GM21447 (cell line): ENCODE data around the gene RAD51B.
"Not testable (repeated sequence)": the region's sequence is repeated elsewhere in the genome, so short reads cannot be mapped to it uniquely, and the experiment has no call there.

Experiments used
- ATAC-seq: cut with Tn5 transposase; IDR thresholded peaks from one replicate; pipeline ENCODE4 v1.9.1; 2021; ENCODE audit not compliant: unreplicated experiment

Gene RAD51B

DNA sequence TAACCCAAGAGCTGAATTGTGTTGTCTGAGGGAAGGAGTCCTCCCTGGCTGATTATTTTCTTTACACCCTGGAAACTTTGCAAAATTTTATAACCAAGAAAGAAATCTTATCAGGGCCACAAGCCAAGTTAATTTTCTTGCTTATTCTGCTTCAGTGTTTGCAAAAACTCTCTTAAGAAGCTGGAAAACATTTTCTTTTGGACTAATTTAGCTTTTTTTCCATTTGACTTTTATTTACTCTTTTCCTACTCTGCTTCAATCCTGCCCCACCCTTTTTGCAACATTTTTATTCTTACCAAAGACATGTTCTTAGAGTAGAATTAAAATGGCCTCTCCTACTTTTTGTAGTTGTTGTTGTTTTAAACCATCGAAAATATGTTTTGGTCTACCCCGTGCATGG lies 594.5 kb downstream of the RAD51B start:
- no peak for ATAC-seq

DNA sequence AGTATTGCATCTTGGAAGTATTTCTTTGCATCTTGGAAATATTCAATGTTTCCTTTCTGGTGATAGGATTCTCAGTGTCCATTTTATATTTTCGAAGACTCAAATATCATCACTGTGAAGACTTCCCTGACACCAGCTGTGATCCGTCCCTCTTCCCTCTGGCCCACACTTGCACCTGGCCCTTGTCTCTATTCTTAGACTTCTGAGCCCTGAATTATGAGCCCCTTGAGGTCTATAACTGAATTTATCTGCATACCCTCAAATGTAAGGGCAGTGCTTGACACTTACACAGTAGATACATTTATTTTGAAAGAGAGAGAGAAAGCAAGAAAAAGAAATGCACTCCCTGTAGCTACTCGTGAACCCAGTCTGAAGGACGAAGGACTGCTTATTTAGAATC lies 596.6 kb downstream of the RAD51B start:
- no peak for ATAC-seq

DNA sequence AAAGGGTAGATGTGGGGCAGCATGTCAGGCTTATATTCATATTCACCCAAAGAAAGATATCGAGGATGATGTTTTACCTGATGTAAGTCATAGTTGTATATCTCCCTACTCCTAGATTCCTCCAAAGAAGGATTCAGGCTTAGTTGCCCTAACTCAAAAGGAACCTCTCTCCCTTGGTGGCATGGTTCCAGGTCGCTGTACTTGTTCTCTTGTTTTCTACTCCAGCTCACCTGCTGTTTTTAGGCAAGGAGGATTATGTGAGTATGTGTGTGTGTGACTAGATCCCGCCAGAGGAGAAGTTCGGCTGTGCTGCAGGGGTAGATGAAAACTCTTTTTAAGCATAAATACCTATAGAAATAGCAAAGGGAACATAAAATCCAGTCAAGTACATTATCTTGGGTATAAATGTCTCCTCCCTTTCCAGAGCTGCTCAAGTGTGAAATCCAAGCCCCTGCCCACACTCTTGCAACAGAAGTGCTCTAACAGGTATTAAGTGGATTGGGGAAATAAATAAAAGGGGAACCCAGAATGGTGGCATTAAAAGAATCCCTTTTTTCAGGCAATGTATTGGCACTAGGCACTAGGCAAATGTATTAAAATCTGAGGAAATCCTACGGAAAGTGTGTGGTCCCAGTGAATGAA lies 597.6 kb downstream of the RAD51B start:
- ATAC-seq, result no peak

DNA sequence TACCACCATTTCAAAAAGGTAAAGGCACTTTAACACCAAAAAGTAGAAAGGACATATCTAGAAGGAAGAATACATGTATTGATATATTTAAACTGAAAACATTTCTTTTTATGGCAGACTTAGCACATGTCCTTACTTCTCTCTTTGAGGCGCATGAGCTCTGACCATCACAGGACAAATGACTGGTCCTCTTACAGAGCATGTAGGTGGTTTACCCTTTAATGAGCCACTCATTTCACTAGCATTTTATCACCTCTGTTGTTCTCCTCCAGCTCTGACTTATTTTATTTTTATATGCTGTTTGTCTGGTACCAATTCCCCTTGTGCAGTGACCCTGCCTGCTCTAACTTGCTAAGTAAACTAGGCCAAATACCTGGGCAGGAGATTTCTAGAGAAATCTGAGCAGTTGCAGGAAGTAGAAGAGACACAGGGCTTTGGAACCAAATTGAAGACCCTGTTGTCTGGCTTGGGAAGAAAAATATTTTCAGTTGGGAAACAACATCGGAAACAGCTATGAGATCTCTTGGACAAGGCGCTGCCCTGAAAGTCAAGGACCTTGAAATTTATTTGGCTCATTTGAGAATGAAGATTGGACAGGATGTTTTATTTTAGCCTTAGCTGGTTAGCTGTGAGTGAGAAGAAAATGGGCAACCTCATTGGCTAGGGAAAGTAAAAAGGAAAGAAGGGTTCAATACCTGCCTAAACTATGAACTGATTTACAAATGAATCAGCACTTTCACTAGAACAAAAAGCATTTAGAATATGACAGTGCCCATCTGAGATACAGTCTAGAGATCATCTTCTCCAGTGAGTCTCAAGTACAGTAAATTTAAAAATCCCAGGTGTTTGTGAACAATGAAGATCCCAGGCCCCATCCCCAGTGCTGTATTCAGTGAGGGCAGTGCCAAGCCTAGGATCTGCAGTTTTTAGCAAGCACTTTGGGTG lies 598.9 kb downstream of the RAD51B start:
- no peak for ATAC-seq

DNA sequence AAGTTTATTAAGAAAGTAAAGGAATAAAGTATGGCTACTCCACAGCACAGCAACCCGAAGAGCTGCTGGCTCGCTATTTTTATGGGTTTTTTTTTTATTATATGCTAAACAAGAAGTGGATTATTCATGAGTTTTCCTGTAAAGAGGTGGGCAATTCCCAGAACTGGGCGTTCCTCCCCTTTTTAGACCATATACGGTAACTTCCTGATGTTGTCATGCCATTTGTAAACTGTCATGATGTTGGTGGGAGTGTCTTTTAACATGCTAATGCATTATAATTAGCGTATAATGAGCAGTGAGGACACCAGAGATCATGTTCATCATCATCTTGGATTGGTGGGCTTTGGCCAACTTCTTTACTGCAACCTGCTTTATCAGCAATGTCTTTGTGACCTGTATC lies 600.8 kb downstream of the RAD51B start:
- ATAC-seq, result no peak

DNA sequence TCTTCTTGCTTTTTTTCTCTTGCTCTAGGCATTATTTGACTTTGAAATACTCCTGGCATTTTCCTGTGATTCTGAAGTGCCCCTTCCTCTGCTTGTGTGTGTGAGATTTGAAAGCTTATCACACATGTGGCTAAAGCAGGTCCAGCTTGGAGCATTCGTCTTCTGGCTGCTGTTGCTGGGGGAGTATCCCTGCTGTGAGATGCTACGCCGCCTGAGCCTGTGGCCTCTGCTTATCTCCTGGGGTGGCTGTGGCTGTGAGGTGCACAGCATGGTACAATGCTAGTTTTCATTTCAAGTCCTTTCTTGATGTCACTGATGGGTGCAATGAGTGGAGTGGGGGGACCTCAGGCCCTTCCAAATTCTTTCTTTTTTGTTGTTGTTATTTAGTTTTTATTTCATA lies 601.5 kb downstream of the RAD51B start:
- no peak for ATAC-seq

DNA sequence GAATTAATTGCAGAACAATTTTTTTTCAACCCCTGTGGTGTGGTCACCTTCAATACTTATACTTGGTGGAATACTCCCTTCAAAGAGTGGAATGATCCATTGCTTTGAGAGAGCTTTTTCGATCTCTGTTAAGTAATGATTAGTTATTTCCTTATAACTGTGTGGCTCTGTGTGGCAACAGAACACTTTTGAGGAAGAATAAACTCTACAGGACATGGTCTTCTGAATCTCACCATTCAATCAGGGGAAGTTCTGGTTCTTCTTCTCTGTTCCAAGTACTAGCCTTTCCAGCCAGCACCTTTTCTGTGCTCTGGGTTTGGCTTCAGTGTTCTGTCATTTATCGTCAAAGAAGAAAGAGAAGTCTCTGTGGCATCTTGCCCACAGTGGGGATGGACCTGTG lies 604.1 kb downstream of the RAD51B start:
- ATAC-seq, result no peak

DNA sequence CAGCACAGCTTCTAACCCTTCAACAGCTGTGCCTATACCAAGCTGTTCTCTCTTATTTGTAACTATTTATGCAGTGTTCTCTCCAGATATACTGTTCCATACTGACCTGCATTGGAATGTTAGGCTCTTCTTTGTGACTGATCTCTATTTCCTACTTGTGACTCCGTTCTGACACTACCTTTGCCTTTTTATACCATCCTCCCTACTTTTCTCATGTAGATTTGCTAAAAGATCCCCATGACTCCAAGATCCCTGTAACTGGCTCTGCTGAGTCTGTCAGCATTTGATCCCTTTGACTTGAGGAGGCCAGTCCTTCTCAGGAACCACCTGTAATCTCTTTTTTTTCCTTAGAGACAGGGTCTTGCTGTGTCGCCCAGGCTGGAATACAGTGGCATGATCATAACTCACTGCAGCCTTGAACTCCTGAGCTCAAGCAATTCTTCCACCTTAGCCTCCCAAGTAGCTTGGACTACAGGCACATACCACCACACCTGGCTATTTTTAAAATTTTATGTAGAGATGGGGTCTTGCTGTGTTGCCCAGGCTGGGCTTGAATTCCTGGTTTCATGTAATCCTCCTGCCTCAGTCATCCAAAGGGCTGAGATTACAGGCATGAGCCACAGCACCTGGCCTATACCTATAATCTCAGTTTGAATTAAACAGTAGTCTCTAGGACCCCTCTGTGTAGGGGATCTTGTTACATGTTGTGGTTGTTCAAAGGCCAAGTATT lies 605.0 kb downstream of the RAD51B start:
- ATAC-seq, result no peak

DNA sequence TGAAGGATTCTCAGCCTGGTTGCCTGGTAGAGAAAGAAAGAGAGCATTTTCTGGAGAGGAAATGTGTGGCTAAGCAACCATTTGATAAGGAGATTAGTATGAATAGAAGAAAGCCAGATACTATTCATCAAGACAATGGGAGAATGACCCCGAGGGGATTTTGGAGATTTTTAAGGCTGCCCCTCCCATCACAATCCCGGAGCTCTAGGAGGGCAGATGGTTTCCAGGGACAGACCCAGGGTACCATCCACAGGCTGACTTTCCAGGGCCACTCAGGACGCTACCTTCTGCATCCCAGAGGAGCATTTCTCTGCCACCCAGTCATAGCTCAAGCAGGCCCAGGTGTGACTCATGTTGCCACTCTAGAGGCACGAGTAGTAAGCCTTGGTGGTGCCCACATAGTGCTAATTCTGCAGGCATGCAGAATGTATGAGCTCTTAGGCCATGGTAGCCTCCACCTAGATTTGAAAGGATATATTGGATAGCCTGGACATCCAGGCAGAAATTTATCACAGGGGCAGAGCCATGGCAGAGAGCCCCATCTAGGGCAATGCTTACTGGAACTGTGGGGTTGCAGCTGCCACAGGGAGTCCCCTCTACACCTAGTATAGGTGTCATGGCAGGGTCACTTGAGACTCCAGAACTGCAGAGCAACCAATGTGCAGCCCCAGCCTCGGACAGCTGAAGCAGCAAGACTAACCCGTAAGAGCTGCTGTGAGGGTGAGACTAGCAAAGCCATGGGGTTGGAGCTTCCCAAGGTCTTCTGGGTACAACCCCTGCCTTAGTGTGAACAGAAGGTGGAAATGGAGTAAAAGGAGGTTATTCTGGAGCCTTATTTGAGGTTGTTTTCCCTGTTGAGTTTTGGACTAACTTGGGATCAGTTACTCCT lies 607.3 kb downstream of the RAD51B start:
- ATAC-seq, result no peak

DNA sequence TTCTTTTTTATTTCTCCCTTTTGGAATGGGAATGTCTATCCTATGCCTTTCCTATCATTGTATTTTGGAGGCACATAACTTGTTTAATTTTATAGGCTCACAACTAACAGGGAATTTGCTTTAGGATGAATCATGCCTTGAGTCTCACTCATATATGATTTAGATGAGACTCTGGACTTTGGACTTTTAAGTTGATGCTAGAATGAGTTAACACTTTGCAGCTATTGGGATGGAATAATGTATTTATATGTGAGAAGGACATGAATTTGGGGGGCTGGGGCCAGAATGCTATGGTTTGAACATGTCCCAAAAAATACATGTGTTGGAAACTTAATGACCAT lies 607.9 kb downstream of the RAD51B start:
- ATAC-seq, result no peak

DNA sequence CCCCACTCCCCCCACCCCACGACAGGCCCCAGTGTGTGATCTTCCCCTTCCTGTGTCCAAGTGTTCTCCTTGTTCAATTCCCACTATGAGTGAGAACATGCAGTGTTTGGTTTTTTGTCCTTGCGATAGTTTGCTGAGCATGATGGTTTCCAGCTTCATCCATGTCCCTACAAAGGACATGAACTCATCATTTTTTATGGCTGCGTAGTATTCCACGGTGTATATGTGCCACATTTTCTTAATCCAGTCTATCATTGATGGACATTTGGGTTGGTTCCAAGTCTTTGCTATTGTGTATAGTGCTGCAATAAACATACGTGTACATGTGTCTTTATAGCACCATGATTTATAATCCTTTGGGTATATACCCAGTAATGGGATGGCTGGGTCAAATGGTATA lies 609.3 kb downstream of the RAD51B start:
- ATAC-seq, result not testable (repeated sequence)

DNA sequence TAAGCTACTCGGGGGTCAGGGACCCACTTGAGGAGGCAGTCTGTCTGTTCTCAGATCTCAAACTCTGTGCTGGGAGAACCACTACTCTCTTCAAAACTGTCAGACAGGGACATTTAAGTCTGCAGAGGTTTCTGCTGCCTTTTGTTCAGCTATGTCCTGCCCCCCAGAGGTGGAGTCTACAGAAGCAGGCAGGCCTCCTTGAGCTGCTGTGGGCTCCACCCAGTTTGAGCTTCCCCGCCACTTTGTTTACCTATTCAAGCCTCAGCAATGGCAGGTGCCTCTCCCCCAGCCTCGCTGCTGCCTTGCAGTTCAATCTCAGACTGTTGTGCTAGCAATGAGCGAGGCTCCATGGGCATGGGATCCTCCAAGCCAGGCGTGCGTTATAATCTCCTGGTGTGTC lies 614.6 kb downstream of the RAD51B start:
- not testable (repeated sequence) for ATAC-seq

DNA sequence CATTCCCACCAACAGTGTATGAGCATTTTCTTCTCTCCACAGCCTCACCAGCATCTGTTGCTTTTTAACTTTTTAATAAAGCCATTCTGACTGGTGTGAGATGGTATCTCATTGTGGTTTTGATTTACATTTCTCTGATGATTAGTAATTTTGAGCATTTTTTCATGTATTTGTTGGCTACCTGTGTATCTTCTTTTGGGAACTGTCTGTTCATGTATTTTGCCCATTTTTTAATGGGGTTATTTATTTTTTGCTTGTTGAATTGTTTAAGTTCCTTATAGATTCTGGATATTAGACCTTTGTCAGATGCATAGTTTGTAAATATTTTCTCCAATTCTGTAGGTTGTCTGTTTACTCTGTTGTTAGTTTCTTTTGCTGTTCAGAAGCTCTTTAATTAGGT lies 616.1 kb downstream of the RAD51B start:
- ATAC-seq, result not testable (repeated sequence)

DNA sequence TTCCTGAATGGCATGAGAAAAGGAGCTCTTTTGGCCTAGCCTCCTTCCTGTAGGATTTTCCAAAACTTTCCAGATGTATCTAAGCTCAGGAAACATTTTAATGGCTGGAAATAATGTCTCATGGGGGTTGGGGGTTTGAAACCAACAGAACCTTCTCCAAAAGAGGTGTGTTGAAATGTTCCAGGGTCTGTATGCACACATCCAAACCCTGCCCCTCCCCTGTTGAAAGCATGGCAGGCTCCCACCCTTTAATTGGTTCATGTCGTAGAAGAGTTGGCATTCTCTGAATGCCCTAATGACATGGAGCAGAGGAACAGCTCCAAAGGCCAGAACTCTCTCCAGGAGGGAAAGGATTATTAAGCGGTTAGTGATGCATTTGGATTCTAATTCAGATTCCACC lies 620.1 kb downstream of the RAD51B start:
- ATAC-seq, result no peak

DNA sequence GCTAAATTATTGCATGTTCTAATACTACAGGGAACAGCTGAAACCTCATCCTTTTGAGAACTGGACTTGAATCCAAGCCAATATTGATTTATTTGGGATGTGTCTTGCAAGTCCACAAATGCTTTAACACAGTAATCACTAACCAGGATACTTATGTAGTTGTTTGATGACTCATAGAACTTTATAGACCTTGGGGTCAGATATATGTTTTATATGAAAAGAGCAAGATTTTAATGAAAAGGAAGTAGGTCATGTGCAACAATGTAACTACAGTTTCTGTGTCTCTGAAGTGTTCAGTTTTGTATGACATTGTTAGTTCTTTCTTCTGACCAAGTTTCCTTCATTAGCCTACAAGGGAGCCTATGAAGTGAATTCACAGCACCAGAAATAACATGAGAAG lies 621.2 kb downstream of the RAD51B start:
- ATAC-seq, result no peak

DNA sequence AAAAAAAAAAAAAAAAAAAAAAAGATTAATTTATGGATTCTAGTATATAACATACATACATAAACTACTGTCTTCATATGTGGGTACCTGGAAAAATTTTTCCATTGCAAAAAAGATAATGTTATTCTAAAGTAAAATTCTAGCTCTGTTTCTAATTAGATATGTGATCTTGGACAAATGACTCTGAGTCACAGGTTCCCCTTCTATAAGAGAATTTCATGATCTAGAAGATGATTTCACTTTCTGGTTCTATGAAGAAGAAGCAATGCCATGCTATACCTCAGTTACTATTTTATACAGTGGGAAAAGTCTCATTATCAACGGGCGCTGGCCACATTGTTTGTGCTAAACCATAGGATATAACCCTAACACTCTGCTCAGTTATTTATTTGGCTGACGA lies 622.0 kb downstream of the RAD51B start:
- no peak for ATAC-seq

DNA sequence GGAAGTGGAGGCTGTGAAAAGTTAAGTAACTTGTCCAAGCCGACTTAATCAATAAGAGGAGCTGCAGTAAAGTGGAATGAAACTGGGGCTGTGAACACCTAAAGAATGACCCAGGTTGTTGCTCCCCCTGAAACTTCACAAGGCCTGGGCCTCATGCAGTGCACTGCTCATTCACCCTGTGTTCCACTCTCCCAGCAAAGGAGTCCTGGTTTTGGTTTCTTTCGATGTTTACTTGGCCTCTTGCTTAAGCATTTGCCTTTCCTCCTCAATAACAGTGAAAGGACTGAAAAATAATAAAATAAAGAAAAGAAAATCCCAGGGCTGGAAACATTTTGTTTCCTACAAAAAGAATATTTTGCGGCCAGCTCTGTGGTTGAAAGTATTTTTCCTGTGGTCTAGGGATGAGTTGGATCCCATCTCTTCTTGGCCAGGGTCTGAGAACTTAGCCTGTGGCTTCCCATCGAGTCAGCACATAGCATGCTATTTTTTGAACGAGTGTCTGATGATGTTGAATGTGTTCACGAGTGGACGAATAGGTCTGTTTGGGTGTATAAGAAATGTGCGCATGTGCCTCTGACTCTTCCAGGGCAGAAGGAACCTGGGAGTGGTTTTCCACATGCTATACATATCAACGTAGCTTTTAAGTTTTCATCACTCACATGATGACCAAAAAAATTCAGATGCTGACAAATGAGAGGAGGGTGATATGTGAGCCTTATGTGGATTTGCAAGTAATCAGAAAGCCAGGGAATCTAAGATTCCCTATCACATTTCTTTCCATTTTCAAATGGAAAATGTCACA lies 623.5 kb downstream of the RAD51B start:
- ATAC-seq, result no peak

DNA sequence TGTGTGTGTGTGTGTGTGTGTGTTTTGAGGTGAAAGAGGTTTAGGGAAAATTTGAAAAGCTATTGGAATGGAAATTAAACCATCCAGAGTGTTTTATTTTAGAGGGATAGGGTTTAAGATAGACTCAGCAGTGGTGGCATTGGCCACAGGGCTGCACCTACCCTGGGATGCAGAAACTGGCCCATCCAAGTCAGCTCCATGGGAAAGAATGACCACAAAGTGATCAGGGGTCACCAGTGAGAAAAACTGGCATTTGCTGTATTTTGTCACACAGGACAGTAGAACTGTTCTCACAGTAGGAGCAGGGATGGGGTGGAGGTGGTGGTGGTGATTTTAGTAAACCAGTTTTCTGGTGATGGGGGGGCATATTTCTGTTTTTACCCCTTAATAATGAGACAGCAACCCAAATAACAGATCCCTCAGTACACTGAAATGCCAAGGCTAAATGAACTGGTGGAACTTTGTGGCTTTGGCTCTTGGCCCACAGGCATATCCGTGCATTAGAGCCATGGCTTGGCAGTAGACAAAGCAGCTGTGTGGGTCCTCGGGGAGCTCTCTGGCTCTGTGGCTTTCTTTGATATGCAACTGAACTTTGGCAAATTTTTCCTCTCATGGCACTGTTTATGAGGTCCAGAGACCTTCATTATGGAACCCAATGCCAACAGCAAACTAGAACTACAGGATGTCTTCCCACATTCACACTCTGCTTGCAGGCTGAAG lies 625.0 kb downstream of the RAD51B start:
- ATAC-seq, result no peak

DNA sequence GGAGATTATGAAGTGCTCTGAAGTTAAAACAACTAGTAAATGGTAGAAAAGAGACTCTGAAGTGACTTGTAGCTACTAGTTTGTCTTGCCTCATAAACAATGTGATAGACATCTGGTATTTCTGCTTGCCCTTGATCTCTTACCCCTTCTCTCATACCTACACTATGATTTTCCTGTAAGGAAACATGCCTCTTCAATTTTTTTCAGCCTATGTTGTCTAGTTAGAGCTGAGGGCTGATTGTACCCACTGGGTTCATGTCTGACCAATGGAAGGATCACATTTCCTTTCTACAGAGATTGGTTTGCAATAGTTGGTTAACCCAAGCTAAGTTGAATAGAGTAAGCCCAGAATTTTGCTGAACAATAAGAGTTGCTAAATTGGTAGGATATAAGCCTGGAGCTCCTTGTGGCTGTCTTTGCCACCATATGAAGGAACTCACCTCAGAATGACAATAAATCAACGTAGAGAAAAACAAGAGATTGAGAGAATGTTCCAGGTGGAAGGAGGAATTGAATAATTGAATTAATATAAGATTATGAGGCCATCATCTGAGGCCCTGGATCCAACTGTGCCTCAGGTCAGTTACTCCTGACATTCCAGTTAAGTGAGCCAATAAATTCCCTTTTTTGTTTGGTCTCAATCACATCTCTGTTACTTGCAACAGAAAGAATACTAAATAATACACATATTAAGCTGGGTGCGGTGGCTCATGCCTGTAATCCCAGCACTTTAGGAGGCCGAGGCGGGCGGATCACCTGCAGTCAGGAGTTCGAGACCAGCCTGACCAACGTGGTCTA lies 626.9 kb downstream of the RAD51B start:
- ATAC-seq, result no peak
